Activated naive CD4-positive, alpha-beta T cell treated with anti-CD3 and anti-CD28 coated beads, Interleukin-2, amount 50 U/mL, for 16 hours (primary cell): ENCODE results near the gene XRCC6.
"Not testable (repeated sequence)": the region's sequence is repeated elsewhere in the genome, so short reads cannot be mapped to it uniquely, and the experiment has no call there.

Source experiments
- DNase-seq: peaks from one replicate; pipeline ENCODE4 v3.0.0-alpha.2; 2020

The XRCC6 gene

GRCh38 chr22:41621099-41621910 lies at the start of gene XRCC6:
TSS of gene XRCC6 (plus strand) at chr22:41621295. CDS start at chr22:41622005, 710 bp downstream.
- DNase-seq = peak; percentile 99

DNA sequence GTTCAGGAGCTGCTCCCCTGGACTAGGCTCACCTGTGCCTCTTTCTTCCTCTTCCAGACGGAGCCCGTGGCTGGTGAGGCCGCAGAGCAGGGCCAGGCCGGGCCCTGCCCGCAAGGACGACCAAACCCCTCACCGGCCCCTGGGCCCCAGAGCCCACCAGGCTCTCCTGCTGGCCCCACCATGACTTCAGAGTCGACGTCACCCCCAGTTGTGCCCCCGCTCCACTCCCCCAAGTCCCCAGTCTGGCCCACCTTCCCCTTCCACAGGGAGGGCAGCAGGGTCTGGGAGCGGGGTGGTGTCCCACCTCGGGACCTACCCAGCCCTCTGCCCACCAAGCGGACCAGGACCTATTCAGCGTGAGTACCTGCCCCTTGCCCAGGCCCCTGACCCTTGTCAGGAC lies 49.3 kb upstream of the XRCC6 start:
- DNase-seq = no peak

- not testable (repeated sequence) for DNase-seq
Measured at GRCh38 chr22:41572305-41572704, 48.8 kb upstream of the XRCC6 start.

DNA sequence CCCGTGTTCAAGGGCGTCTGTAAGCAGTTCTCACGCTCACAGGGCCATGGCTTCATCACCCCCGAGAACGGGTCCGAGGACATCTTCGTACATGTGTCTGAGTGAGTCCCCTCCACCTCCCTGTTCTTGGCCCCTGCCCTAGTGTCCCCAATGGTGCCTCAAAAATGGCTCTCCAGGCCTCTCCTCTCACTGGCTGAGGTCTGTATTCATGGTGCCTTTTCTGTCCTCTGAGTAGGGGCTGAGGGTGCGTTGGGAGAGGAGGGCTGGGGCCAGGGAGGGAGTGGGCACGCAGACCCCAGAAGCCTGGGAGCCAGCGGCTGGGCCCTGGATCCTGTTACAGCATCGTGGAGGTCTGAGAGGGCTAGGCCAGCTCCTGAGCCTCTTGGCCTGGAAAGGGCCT lies 47.4 kb upstream of the XRCC6 start:
- DNase-seq = no peak

GRCh38 chr22:41574847-41575381 lies 46.2 kb upstream of the XRCC6 start:
- no peak for DNase-seq

DNA sequence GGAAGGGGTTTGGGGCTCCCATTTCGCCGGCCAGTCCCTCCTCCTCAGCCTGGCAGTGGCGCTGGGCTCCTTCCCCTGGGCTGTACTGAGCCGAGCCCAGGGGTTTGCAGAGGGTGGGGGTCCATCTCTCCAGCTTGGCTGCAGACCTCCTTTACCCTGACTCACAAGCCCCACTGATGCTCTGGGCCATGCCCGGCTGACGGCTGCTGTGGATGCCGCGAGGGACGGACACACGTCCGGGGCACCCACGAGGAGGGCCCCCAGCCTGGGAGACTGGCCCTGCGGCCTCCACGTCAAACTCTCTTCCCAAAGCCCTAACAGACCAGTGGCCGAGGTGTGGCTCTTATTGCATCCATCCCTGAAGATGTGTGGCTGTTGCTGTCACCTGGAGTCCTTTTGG lies 45.6 kb upstream of the XRCC6 start:
- DNase-seq = no peak

DNA sequence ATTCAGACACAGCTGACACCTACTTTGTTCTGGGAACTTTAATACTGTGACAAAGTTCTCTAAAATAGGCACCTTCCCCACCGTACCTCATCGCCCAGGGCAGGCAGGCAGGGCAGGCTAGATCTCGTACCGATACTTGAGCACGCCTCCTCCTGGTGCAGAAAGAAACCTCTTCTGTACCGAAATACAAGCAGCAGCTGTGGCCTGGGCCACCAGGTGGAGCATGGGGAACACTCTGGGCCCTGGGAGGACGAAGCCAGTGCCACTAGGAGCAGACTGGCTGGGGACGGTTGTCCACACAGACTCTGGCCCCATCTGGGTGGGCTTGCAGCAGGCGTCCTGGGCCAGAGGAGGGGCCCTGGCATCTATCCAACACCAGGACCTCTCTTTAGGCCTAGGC lies 44.2 kb upstream of the XRCC6 start:
- peak; percentile 21 for DNase-seq

- no peak for DNase-seq
Measured at GRCh38 chr22:41578114-41578513, 43.0 kb upstream of the XRCC6 start.

DNA sequence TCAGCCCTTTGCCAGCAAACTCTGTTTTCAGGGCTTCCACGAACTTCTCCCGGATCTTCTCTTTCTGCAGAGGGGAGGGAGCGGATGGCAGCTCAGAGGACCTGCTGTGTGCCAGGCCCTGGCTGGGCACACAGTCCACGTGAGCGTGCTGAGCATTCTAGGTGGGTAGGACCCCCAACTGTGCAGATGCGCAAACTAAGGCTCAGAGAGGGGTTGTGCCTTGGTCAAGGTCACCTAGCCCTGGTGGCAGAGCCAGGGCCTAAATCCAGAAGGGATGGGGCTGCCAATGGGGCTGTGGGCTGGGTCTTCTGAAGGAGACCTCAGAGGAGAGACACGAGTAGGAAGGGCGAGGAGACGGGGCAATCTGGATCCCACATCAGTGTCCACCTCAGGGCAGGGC lies 42.3 kb upstream of the XRCC6 start:
- no peak for DNase-seq

GRCh38 chr22:41579297-41579996 lies 41.6 kb upstream of the XRCC6 start:
- no peak for DNase-seq

- no peak for DNase-seq
Measured at GRCh38 chr22:41579997-41580355, 41.1 kb upstream of the XRCC6 start.

GRCh38 chr22:41582694-41583093 lies 38.4 kb upstream of the XRCC6 start:
- DNase-seq = no peak

- DNase-seq = no peak
Measured at GRCh38 chr22:41584881-41585280, 36.2 kb upstream of the XRCC6 start.

DNA sequence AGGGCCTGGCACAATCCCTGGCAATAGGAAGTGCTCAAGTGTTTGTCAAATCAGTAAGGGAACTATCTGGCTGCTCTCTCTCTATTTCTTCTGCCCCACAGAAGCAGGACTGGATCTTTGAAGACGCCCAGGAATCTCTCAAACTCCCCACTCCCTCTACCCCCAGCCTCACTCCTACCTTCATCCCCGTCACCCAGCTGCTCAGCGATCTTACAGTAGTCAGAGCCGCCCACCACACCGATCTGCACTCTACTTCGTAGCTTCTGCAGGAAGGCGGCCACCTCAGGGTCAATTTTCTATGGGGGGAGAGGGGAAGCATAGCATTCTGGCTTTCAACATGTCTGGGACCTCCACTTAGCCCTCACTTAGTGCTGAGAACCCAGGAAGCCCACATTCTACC lies 35.2 kb upstream of the XRCC6 start:
- no peak for DNase-seq

DNA sequence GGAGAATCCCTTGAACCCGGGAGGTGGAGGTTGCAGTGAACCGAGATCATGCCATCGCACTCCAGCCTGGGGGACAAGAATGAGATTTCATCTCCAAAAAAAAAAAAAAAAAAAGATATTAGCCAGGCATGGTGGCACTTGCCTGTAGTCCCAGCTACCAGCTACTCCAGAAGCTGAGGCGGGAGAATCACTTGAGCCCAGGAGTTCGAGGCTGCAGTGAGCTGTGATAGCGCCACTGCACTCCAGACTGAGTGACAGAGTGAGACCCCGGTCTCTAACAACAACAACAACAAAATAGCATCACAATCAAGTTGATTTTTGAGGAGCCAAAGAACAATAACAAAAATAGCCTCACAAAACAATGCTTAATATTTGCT lies 33.8 kb upstream of the XRCC6 start:
- DNase-seq = no peak

- peak; percentile 100 for DNase-seq
Measured at GRCh38 chr22:41589391-41590241, 31.5 kb upstream of the XRCC6 start, which contains the start of gene PMM1. TSS of gene PMM1 (minus strand) at chr22:41589840. CDS start at chr22:41589805, 35 bp downstream.

GRCh38 chr22:41593336-41593960 lies 27.6 kb upstream of the XRCC6 start:
- DNase-seq = not testable (repeated sequence)

GRCh38 chr22:41595703-41596102 lies 25.4 kb upstream of the XRCC6 start:
- no peak for DNase-seq

GRCh38 chr22:41596776-41597634 lies 24.1 kb upstream of the XRCC6 start:
- DNase-seq = no peak

- no peak for DNase-seq
Measured at GRCh38 chr22:41597635-41597953, 23.5 kb upstream of the XRCC6 start.

DNA sequence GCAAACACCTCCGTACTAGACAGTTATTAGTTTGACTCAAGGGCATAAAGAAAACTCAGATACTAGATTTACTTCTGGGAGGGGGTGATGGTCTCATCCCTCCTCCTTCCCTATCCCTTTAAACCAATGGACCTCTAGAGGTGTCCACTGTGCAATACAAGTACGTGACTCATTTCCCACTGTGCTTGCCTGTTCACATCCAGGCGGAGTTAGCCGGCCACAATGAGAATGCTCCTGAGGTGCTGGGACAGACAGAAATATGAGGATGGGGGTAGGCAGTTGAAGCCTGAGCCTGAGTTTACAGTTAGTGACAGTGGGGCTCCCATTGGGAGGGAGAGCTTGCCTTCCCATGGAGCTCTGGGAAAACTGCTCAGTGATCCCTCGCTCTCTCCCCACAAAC lies 23.0 kb upstream of the XRCC6 start:
- DNase-seq = no peak
